ENCODE data around the gene SOHLH1. TPM values are rescaled to one million over a fixed set of nuclear protein-coding genes. Genes with fewer than 3 reads are reported as not detected.

Gene SOHLH1
- total and polyA plus RNA-seq, 10 donors: 0.07 to 0.10 TPM; not detected in 8

DNA sequence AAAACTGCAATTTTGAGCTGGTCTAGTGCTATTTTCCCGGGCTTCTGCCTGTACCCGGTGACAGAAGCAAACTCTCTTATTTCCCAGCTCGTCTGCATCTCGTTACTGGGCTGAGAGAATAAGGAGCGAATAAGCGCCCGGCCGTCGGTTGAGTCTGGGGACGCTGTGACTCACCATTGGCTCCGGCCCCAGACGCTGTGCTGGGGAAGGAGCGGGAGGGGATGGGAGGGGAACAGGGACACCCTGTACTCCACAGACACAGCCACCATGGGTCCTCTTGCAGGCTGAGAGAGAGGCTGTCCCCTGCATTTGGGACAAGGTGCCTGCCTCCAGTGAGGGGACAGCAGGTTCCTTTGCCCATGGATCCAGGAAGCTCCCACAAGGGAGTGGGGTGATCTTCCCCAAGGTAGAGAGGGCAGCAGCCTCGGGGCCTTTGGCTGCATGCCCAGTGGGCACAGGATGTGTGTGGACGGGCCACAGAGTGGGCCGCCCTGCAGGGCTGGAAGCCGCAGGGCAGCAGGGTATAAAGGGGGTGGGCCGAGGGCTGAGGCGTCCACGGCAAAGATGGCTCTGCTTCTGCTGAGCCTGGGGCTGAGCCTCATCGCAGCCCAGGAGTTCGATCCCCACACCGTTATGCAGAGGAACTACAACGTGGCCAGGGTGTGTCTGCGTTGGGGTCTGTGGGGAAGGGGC, 36.4 kb downstream of the SOHLH1 start, which contains the start of gene LCN9:
LCN9 (plus strand) TSS at position 552 of the 693 bp plus-strand sequence; CDS start at position 565, 13 bp downstream.
- peak; percentile 41 for DNase-seq
- no peak within 1 kb of the TSS for H3K27ac ChIP-seq
- peaks cover 0 to 36% (median 0%) of the 10 kb centered on the region in 7 donors for H3K27me3 ChIP-seq (replicated peaks in 1 of 7)
- no peak within 1 kb of the TSS for H3K4me3 ChIP-seq
- 63 to 78% (median 71%) methylated on average over 22 to 25 of the region's 25 CpGs for WGBS, 5 donors
- TF ChIP-seq POLR2A (IDR thresholded peaks at IDR 0.05): no peak
- TF ChIP-seq POLR2AphosphoS5 (IDR thresholded peaks at IDR 0.05): no peak
- TF ChIP-seq CTCF (IDR thresholded peaks at IDR 0.05 in 8 of 11, conservative IDR thresholded peaks at IDR 0.05 in 3 of 11): no peak
- H3K9me3 ChIP-seq: no peaks in the 10 kb centered on the region
- intact Hi-C loops (cut with DNase I; ENCODE audit: low total_unique reads): no loop called here
- H3K4me1 ChIP-seq: no peaks in the 10 kb centered on the region
- H3K36me3 ChIP-seq: no peaks in the 10 kb centered on the region

DNA sequence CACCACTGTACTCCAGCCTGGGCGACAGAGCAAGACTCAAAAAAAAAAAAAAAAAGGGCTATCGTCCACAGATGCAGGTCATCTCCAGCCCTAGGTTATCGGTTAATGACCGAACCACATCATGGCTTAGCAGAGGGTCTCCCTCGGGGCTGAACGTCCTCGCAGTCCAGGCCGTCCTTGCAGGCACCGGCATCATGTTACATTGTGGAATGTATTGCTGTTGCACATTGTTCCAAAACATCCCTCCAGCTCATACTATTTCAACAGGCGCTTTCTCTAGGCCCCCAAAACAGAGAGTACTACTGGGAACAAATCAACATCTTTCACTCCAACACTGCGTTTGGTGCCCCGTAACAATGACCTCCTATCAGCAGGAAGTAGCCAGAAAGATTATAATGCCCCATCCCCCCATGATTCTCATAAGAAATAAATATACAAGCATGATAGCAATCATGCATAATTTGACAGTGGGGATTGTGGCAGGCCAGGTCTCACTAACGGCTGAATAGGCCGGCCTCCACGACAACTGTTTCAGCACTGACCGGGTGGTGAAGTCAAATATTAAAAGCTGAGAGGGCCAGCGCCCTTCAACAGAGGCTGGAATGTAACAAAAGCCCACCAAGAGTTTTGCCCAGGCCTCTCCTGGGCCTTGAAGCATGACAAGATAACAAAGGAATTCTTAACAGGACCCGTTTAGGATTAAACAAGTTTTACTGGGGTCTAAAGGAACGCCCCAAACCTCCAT, 37.3 kb downstream of the SOHLH1 start:
- Histone ChIP-seq H3K27ac (no peak overlapping the region), H3K4me1 (no peaks in the 10 kb centered on the region), H3K9me3 (no peaks in the 10 kb centered on the region), H3K4me3 (no peak overlapping the region), H3K27me3 (replicated peaks in 1 of 7) (peaks cover 0 to 28% (median 0%) of the 10 kb centered on the region in 7 donors), H3K36me3 (no peaks in the 10 kb centered on the region)
- WGBS, 5 donors: 55 to 76% (median 66%) methylated on average over 18 to 19 of the region's 19 CpGs
- TF ChIP-seq POLR2A (IDR thresholded peaks at IDR 0.05) (no peak), POLR2AphosphoS5 (IDR thresholded peaks at IDR 0.05) (no peak), CTCF (IDR thresholded peaks at IDR 0.05 in 8 of 11, conservative IDR thresholded peaks at IDR 0.05 in 3 of 11) (no peak)
- intact Hi-C loops (cut with DNase I; ENCODE audit: low total_unique reads): no loop called here
- peak; percentile 23 for DNase-seq

DNA sequence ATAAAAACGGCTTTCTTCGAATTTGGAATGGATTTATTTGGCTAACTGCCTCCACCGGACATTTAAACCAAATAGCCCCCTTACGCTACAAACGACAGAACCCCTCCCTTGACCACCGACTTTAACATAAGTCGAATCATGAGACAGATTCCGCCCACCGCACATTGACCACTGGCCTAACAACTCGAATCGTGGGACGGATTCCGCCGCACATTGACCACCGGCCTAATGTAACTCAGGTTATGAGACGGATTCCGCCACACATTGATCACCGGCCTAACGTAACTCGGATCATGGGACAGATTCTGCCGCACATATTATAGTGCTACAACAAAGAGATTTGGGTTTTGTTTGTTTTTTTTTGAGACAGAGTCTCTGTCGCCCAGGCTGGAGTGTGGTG, 38.9 kb downstream of the SOHLH1 start:
- 87 to 95% (median 92%) methylated on average over 22 of the region's 22 CpGs for WGBS, 5 donors
- no peaks in the 10 kb centered on the region for H3K4me1 ChIP-seq
- no peak for TF ChIP-seq CTCF (IDR thresholded peaks at IDR 0.05 in 8 of 11, conservative IDR thresholded peaks at IDR 0.05 in 3 of 11)
- no peak for TF ChIP-seq POLR2A (IDR thresholded peaks at IDR 0.05)
- no peak for TF ChIP-seq POLR2AphosphoS5 (IDR thresholded peaks at IDR 0.05)
- peaks cover 0 to 26% (median 0%) of the 10 kb centered on the region in 7 donors for H3K27me3 ChIP-seq (replicated peaks in 1 of 7)
- intact Hi-C loops (cut with DNase I; ENCODE audit: low total_unique reads): no loop called here
- H3K27ac ChIP-seq: no peak overlapping the region
- DNase-seq: no peak
- H3K36me3 ChIP-seq: no peaks in the 10 kb centered on the region
- H3K9me3 ChIP-seq: no peaks in the 10 kb centered on the region
- no peak overlapping the region for H3K4me3 ChIP-seq

DNA sequence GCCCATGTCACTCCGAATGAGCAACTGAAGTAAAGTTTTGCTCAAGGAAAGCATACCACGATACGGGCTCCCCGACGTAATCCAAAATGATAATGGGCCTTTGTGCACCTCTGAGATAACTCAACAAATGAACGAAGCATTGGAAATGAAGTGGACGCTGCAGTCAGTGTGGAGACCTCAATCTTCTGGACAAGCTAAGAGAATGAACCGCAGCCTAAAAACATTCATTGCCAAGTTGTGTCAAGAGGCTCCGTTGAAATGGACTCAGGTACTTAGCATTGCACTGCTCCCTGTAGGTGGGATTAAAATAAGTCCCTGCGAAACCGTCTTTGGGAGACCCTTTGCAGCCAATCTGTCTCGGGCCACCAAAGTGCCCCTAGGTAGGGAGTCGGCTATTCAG, 40.0 kb downstream of the SOHLH1 start:
- TF ChIP-seq CTCF (IDR thresholded peaks at IDR 0.05 in 8 of 11, conservative IDR thresholded peaks at IDR 0.05 in 3 of 11) (no peak), POLR2AphosphoS5 (IDR thresholded peaks at IDR 0.05) (no peak), POLR2A (IDR thresholded peaks at IDR 0.05) (no peak)
- intact Hi-C loops (cut with DNase I; ENCODE audit: low total_unique reads): no loop called here
- Histone ChIP-seq H3K27ac (no peak overlapping the region), H3K4me1 (no peaks in the 10 kb centered on the region), H3K9me3 (no peaks in the 10 kb centered on the region), H3K4me3 (no peak overlapping the region), H3K36me3 (no peaks in the 10 kb centered on the region), H3K27me3 (replicated peaks in 1 of 7) (peaks cover 0 to 24% (median 0%) of the 10 kb centered on the region in 7 donors)
- DNase-seq: no peak
- 86 to 91% (median 90%) methylated on average over 13 of the region's 13 CpGs for WGBS, 5 donors

Data from spleen (tissue), 11 donors.